ENCODE results near the gene DENND1B.

- TF ChIP-seq, protein P1, sequence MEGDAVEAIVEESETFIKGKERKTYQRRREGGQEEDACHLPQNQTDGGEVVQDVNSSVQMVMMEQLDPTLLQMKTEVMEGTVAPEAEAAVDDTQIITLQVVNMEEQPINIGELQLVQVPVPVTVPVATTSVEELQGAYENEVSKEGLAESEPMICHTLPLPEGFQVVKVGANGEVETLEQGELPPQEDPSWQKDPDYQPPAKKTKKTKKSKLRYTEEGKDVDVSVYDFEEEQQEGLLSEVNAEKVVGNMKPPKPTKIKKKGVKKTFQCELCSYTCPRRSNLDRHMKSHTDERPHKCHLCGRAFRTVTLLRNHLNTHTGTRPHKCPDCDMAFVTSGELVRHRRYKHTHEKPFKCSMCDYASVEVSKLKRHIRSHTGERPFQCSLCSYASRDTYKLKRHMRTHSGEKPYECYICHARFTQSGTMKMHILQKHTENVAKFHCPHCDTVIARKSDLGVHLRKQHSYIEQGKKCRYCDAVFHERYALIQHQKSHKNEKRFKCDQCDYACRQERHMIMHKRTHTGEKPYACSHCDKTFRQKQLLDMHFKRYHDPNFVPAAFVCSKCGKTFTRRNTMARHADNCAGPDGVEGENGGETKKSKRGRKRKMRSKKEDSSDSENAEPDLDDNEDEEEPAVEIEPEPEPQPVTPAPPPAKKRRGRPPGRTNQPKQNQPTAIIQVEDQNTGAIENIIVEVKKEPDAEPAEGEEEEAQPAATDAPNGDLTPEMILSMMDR (IDR thresholded peaks at IDR 0.05; ENCODE audit: borderline replicate concordance, extremely low read depth, low read length, poor library complexity, severe bottlenecking): no peak
- no peak for TF ChIP-seq EZH2 (IDR thresholded peaks at IDR 0.05; ENCODE audit: borderline replicate concordance, low read depth, low read length, severe bottlenecking)
Observed at GRCh38 chr1:197496722-197497121, 278.6 kb downstream of the DENND1B start.
